A673 (cell line): Measurements from ENCODE around the gene CRPPA.

Experiments used
- EZH2 ChIP-seq: fragments of 200-600 bp; sonication (generic); IDR thresholded peaks from 2 replicates; pipeline ENCODE4 v1.6.1; 2017; ENCODE audit warnings: borderline replicate concordance, low read depth, mild to moderate bottlenecking, mixed read lengths, antibody characterized with exemption, low read length; ENCODE audit not compliant: poor library complexity, severe bottlenecking
- TF ChIP-seq, protein P1 (sequence below): fragments of 300-800, 200-600 bp; sonication (generic); conservative IDR thresholded peaks from 2 replicates; pipeline ENCODE4 v1.5.1; 2017; ENCODE audit warnings: low read depth, mild to moderate bottlenecking, antibody characterized with exemption, low read length, moderate library complexity, mixed read lengths

- TF ChIP-seq, protein P1, sequence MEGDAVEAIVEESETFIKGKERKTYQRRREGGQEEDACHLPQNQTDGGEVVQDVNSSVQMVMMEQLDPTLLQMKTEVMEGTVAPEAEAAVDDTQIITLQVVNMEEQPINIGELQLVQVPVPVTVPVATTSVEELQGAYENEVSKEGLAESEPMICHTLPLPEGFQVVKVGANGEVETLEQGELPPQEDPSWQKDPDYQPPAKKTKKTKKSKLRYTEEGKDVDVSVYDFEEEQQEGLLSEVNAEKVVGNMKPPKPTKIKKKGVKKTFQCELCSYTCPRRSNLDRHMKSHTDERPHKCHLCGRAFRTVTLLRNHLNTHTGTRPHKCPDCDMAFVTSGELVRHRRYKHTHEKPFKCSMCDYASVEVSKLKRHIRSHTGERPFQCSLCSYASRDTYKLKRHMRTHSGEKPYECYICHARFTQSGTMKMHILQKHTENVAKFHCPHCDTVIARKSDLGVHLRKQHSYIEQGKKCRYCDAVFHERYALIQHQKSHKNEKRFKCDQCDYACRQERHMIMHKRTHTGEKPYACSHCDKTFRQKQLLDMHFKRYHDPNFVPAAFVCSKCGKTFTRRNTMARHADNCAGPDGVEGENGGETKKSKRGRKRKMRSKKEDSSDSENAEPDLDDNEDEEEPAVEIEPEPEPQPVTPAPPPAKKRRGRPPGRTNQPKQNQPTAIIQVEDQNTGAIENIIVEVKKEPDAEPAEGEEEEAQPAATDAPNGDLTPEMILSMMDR: no peak
- no peak for TF ChIP-seq EZH2
Measured at GRCh38 chr7:16463949-16464715, 42.8 kb upstream of the CRPPA start.
